PC-9 (cell line): ENCODE measurements around the gene VAPB.

ENCODE experiments used
- CTCF ChIP-seq: fragments of 200-600 bp; sonication (generic); conservative IDR thresholded peaks from 2 replicates; pipeline ENCODE4 v1.6.1; 2017; ENCODE audit warnings: mixed run types, antibody characterized with exemption, mild to moderate bottlenecking, moderate library complexity
- EZH2 ChIP-seq: fragments of 200-600 bp; sonication (generic); IDR thresholded peaks from 2 replicates; pipeline ENCODE4 v1.8.0; 2017; ENCODE audit warnings: antibody characterized with exemption, low read depth

- TF ChIP-seq CTCF (no peak), EZH2 (no peak)
These were observed 107.4 kb downstream of the VAPB start for GRCh38 chr20:58496429-58496769.
